Measurements from ENCODE around the gene CDC20B. TPM values are rescaled to one million over a fixed set of nuclear protein-coding genes. Genes with fewer than 3 reads are reported as not detected.
A peak's percentile ranks its signal among the peaks of the same experiment; 100 is the strongest.
"Not testable (repeated sequence)": the region's sequence is repeated elsewhere in the genome, so short reads cannot be mapped to it uniquely, and the experiment has no call there.

Gene CDC20B
- total RNA-seq, 2 experiments from 2014 or later, result not detected

GRCh38 chr5:55101556-55102276 lies 71.3 kb downstream of the CDC20B start:
- peaks cover 28% of the 10 kb centered on the region for H3K9me3 Mint-ChIP-seq
- H3K4me3 Mint-ChIP-seq, result peak overlapping the region; percentile 69
- H3K27ac Mint-ChIP-seq, result peak overlapping the region; percentile 84
- peaks cover 30% of the 10 kb centered on the region for H3K36me3 Mint-ChIP-seq
- H3K4me1 Mint-ChIP-seq, result peaks cover 50% of the 10 kb centered on the region
- DNase-seq, result peak; percentile 10
- peaks cover 3% of the 10 kb centered on the region for H3K27me3 Mint-ChIP-seq

- not testable (repeated sequence) for H3K27ac Mint-ChIP-seq, H3K4me3 Mint-ChIP-seq, H3K27me3 Mint-ChIP-seq, DNase-seq
- Mint-ChIP-seq H3K36me3 (peaks cover 34% of the 10 kb centered on the region), H3K4me1 (peaks cover 55% of the 10 kb centered on the region), H3K9me3 (peaks cover 28% of the 10 kb centered on the region)
These were observed 71.8 kb downstream of the CDC20B start for GRCh38 chr5:55101148-55101547.

- peaks cover 37% of the 10 kb centered on the region for H3K36me3 Mint-ChIP-seq
- no peak for DNase-seq
- H3K27me3 Mint-ChIP-seq, result peaks cover 3% of the 10 kb centered on the region
- H3K4me1 Mint-ChIP-seq, result peaks cover 54% of the 10 kb centered on the region
- no peak overlapping the region for H3K27ac Mint-ChIP-seq
- peaks cover 28% of the 10 kb centered on the region for H3K9me3 Mint-ChIP-seq
- no peak overlapping the region for H3K4me3 Mint-ChIP-seq
These were observed 76.1 kb downstream of the CDC20B start for GRCh38 chr5:55096861-55097260.

GRCh38 chr5:55096182-55096581 lies 76.8 kb downstream of the CDC20B start:
- Mint-ChIP-seq H3K9me3 (peaks cover 29% of the 10 kb centered on the region), H3K4me3 (peak overlapping the region; percentile 6), H3K27me3 (peaks cover 3% of the 10 kb centered on the region), H3K4me1 (peaks cover 48% of the 10 kb centered on the region), H3K27ac (no peak overlapping the region), H3K36me3 (peaks cover 37% of the 10 kb centered on the region)
- no peak for DNase-seq

GRCh38 chr5:55091011-55091410 lies 82.0 kb downstream of the CDC20B start:
- not testable (repeated sequence) for H3K4me3 Mint-ChIP-seq, H3K27ac Mint-ChIP-seq, H3K36me3 Mint-ChIP-seq, H3K27me3 Mint-ChIP-seq, DNase-seq, H3K9me3 Mint-ChIP-seq
- peaks cover 25% of the 10 kb centered on the region for H3K4me1 Mint-ChIP-seq

- not testable (repeated sequence) for H3K27ac Mint-ChIP-seq, H3K4me3 Mint-ChIP-seq
These were observed 83.7 kb downstream of the CDC20B start for GRCh38 chr5:55089301-55089700.

GRCh38 chr5:55081541-55081940 lies 91.4 kb downstream of the CDC20B start:
- no peak for DNase-seq
- peaks cover 11% of the 10 kb centered on the region for H3K36me3 Mint-ChIP-seq
- H3K4me3 Mint-ChIP-seq, result no peak overlapping the region
- no peaks in the 10 kb centered on the region for H3K27me3 Mint-ChIP-seq
- peaks cover 2% of the 10 kb centered on the region for H3K4me1 Mint-ChIP-seq
- peaks cover 25% of the 10 kb centered on the region for H3K9me3 Mint-ChIP-seq
- H3K27ac Mint-ChIP-seq, result no peak overlapping the region

More at GRCh38 chr5:55089301-55089700, 83.7 kb downstream of the CDC20B start:
- not testable (repeated sequence) for H3K27me3 Mint-ChIP-seq, H3K36me3 Mint-ChIP-seq, H3K9me3 Mint-ChIP-seq, DNase-seq
- peaks cover 14% of the 10 kb centered on the region for H3K4me1 Mint-ChIP-seq

- peaks cover 31% of the 10 kb centered on the region for H3K4me1 Mint-ChIP-seq
- peak overlapping the region; percentile 8 for H3K4me3 Mint-ChIP-seq
- peaks cover 7% of the 10 kb centered on the region for H3K9me3 Mint-ChIP-seq
- H3K27me3 Mint-ChIP-seq, result no peaks in the 10 kb centered on the region
- H3K36me3 Mint-ChIP-seq, result no peaks in the 10 kb centered on the region
- no peak for DNase-seq
- peak overlapping the region; percentile 83 for H3K27ac Mint-ChIP-seq
These were observed 99.8 kb downstream of the CDC20B start for GRCh38 chr5:55073211-55073610.

GRCh38 chr5:55072666-55073065 lies 100.3 kb downstream of the CDC20B start:
- Mint-ChIP-seq H3K27me3 (no peaks in the 10 kb centered on the region), H3K27ac (peak overlapping the region; percentile 83), H3K4me3 (peak overlapping the region; percentile 38), H3K9me3 (peaks cover 7% of the 10 kb centered on the region), H3K4me1 (peaks cover 31% of the 10 kb centered on the region), H3K36me3 (no peaks in the 10 kb centered on the region)
- DNase-seq, result no peak

- H3K36me3 Mint-ChIP-seq, result peaks cover 3% of the 10 kb centered on the region
- no peak overlapping the region for H3K27ac Mint-ChIP-seq
- no peak for DNase-seq
- no peaks in the 10 kb centered on the region for H3K27me3 Mint-ChIP-seq
- peaks cover 3% of the 10 kb centered on the region for H3K9me3 Mint-ChIP-seq
- H3K4me1 Mint-ChIP-seq, result peaks cover 39% of the 10 kb centered on the region
- H3K4me3 Mint-ChIP-seq, result no peak overlapping the region
These were observed 101.6 kb downstream of the CDC20B start for GRCh38 chr5:55071413-55071812.

- no peak overlapping the region for H3K27ac Mint-ChIP-seq
- peaks cover 43% of the 10 kb centered on the region for H3K4me1 Mint-ChIP-seq
- DNase-seq, result no peak
- H3K27me3 Mint-ChIP-seq, result no peaks in the 10 kb centered on the region
- peaks cover 5% of the 10 kb centered on the region for H3K36me3 Mint-ChIP-seq
- peaks cover 3% of the 10 kb centered on the region for H3K9me3 Mint-ChIP-seq
- no peak overlapping the region for H3K4me3 Mint-ChIP-seq
These were observed 102.0 kb downstream of the CDC20B start for GRCh38 chr5:55070968-55071367.

- Mint-ChIP-seq H3K4me1 (peaks cover 50% of the 10 kb centered on the region), H3K9me3 (peaks cover 7% of the 10 kb centered on the region), H3K36me3 (peaks cover 17% of the 10 kb centered on the region)
These were observed 106.7 kb downstream of the CDC20B start for GRCh38 chr5:55066277-55066676.

GRCh38 chr5:55064523-55064922 lies 108.5 kb downstream of the CDC20B start:
- DNase-seq, result peak; percentile 18
- H3K27me3 Mint-ChIP-seq, result no peaks in the 10 kb centered on the region
- no peak overlapping the region for H3K4me3 Mint-ChIP-seq
- no peak overlapping the region for H3K27ac Mint-ChIP-seq
- H3K4me1 Mint-ChIP-seq, result peaks cover 51% of the 10 kb centered on the region
- peaks cover 23% of the 10 kb centered on the region for H3K36me3 Mint-ChIP-seq
- peaks cover 17% of the 10 kb centered on the region for H3K9me3 Mint-ChIP-seq

More at GRCh38 chr5:55066277-55066676, 106.7 kb downstream of the CDC20B start:
- Mint-ChIP-seq H3K4me3 (no peak overlapping the region), H3K27me3 (no peaks in the 10 kb centered on the region), H3K27ac (no peak overlapping the region)
- no peak for DNase-seq

GRCh38 chr5:55063899-55064298 lies 109.1 kb downstream of the CDC20B start:
- peak overlapping the region; percentile 18 for H3K27ac Mint-ChIP-seq
- H3K4me3 Mint-ChIP-seq, result no peak overlapping the region
- H3K36me3 Mint-ChIP-seq, result peaks cover 23% of the 10 kb centered on the region
- H3K4me1 Mint-ChIP-seq, result peaks cover 51% of the 10 kb centered on the region
- peaks cover 17% of the 10 kb centered on the region for H3K9me3 Mint-ChIP-seq
- no peak for DNase-seq
- H3K27me3 Mint-ChIP-seq, result no peaks in the 10 kb centered on the region

- Mint-ChIP-seq H3K4me3 (no peak overlapping the region), H3K36me3 (peaks cover 23% of the 10 kb centered on the region), H3K9me3 (peaks cover 17% of the 10 kb centered on the region), H3K27me3 (no peaks in the 10 kb centered on the region), H3K4me1 (peaks cover 51% of the 10 kb centered on the region), H3K27ac (no peak overlapping the region)
- DNase-seq, result no peak
These were observed 109.6 kb downstream of the CDC20B start for GRCh38 chr5:55063220-55063863.
